ENCODE data around the gene PCDH8. TPM values are rescaled to one million over a fixed set of nuclear protein-coding genes. Genes with fewer than 3 reads are reported as not detected.

PCDH8 gene, protein sequence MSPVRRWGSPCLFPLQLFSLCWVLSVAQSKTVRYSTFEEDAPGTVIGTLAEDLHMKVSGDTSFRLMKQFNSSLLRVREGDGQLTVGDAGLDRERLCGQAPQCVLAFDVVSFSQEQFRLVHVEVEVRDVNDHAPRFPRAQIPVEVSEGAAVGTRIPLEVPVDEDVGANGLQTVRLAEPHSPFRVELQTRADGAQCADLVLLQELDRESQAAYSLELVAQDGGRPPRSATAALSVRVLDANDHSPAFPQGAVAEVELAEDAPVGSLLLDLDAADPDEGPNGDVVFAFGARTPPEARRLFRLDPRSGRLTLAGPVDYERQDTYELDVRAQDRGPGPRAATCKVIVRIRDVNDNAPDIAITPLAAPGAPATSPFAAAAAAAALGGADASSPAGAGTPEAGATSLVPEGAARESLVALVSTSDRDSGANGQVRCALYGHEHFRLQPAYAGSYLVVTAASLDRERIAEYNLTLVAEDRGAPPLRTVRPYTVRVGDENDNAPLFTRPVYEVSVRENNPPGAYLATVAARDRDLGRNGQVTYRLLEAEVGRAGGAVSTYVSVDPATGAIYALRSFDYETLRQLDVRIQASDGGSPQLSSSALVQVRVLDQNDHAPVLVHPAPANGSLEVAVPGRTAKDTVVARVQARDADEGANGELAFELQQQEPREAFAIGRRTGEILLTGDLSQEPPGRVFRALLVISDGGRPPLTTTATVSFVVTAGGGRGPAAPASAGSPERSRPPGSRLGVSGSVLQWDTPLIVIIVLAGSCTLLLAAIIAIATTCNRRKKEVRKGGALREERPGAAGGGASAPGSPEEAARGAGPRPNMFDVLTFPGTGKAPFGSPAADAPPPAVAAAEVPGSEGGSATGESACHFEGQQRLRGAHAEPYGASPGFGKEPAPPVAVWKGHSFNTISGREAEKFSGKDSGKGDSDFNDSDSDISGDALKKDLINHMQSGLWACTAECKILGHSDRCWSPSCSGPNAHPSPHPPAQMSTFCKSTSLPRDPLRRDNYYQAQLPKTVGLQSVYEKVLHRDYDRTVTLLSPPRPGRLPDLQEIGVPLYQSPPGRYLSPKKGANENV
- not detected for polyA plus RNA-seq (2013, experiment 1 of 2; ENCODE audit: insufficient read length)
- not detected for polyA plus RNA-seq (2013, experiment 2 of 2; ENCODE audit: insufficient read length)

DNA sequence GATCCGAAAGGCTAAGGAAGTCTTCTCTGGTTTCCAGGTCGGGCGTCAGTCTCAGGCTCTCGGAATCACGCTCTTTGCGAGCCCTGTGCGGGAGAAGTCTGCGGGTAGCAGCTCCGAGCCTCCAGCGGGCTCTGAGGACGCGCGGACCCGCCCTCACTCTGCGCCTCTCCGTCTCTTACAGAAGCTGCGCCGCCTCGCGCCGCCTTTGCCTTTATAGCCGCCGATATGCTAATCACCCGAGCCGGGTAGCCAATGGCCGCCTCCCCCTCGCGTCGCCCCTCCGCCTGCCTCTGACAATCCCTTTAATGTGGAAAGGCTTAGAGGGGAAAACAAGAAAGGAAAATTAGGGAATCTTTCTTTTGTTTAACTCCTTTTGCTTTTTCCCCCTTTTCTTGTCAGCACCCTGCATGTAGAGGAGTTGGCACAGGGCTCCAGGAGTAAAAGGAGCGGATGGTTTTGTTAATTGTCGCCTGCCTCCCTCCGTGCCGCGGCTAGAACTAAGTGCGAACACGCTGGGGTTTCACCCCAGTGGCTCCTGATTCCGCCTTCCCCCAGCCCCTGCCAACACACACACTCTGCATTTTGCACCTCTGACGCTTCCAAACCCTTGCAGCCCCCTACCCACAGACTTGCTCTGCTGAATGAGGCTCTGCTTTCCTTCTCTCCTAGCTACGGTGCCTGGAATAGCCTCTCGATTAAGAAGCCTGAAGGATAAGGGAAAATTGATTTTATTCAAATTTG, at the start of gene PCDH8:
Gene PCDH8, minus strand, starts transcription at position 186 of the 741 bp plus-strand sequence. CDS start 204 bp downstream, outside the sequence.
- no peak for DNase-seq

DNA sequence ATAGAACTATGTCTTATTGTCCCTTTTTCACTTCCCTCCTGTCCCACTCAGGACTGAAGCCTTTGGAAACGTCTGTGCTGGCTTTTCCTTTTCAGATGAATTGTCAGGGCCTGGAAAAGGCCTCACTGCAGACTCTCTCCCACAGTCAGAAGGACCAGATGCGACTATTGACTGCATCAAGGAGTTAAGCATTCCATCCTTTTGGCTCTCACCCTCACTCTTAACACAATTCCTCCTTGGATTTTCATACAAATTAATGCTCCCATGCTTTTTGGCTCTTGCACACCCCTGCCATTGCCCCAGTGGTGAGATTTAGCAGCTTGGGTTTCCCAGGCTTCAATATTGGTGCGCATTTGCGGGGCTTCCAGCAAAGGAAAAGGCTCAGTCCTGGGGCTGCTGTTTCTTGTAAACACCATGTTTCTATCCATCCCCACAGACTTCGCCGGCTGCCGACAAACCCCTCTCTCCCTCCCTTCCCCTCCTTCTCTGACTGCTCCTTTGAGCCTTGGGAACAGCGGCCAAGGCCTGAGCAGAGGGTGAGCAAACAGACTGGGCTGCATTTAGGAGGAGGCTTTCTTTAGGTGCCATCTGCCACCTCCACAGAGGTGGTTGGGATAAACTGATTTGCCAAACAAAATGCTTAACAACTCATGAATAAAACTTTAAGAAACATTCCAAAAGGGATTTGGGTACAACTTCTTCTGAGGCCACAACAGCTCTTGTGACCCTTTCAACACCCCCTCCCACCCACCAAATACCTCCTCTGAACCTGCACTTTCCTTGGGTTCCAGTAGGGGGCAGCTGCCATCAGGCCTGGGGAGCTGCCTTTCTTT, 48.6 kb upstream of the PCDH8 start:
- no peak for DNase-seq

DNA sequence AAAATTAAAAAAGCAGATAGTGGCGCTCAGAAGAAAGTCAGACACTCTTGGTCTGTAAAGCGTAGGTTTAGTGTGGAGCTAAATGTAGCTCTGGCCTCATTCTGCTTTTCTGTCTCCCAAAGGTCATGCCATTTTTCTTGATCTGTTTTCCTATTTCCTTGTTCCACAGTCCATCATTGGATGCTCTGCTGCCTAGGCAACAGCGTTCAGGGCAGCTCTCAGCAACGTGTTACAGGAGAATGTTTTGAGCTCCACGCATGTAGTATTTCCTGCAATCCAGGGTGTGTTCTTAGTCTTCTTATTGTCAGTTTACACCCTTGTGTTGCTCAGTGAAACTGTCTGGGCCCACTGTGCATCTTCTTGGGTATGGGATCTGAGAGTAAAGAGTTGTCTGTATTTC, 46.0 kb upstream of the PCDH8 start:
- DNase-seq = no peak

DNA sequence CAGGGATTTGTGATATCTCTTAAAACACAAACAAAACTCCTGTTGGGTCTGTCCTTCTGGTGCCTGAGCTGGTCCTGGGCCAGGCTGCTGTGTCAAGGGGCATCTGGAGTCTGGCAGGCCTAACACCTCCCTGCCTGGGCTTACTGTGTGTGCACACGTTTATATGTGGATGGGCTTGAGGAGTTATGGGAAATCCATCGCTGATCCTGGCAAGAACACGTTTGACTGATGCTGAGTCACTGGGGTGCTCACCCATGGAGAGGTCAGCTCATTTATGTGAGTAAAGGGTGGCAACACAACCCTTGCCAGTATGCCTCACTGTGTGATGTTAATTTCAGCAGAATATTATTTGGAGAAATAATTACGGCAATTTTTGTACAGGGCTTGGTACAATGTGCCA, 44.5 kb upstream of the PCDH8 start:
- DNase-seq = no peak

DNA sequence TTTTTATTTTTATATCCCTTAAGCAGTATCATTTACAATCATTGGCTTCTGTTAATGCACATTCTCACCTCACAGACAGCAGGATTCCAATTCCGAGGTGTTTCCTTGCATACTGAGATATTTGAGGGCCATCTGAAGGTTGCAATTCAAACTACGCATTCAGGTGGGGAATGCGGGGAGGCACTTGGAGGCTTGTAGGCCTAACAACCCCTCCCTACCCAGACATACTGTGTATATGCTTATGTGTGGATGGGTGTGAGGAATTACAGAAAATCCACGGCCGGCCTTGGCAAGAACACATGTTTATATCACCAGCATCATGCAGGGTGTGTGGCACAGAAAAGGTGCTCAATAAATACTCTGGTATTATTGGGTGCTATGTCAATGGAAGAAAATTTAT, 43.3 kb upstream of the PCDH8 start:
- DNase-seq = no peak

DNA sequence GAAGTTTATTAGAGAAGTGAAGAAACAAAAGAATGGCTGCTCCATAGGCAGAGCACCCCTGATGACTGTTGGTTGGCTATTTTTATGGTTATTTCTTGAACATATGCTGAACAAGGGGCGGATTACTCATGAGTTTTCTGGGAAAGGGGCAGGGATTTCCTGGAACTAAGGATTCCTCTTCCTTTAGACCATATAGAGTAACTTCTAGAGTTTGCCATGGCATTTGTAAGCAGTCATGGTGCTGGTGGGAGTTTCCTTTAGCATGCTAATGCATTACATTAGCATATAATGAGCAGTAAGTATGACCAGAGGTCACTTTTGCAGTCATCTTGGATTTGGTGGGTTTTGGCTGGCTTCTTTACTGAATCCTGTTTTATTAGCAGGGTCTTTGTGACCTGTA, 38.7 kb upstream of the PCDH8 start:
- no peak for DNase-seq

DNA sequence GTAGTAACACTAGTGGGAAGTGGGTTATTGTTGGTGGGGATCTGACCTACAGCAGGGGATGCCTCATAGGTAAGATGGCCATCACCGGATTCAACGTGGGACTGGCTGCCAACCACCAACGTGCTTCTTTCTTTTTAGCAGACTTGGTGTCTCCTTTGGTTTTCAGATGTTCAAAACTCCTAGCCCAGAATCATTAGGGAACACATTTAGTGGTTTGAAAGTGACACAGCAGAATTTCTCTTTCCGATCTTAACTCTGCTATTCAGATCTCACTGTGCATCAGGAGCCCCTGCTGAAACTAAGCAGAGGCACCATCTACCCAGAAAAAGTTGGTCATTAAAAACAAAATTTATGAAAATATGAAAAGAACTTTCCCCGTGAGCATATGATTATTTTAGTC, 36.7 kb upstream of the PCDH8 start:
- no peak for DNase-seq

DNA sequence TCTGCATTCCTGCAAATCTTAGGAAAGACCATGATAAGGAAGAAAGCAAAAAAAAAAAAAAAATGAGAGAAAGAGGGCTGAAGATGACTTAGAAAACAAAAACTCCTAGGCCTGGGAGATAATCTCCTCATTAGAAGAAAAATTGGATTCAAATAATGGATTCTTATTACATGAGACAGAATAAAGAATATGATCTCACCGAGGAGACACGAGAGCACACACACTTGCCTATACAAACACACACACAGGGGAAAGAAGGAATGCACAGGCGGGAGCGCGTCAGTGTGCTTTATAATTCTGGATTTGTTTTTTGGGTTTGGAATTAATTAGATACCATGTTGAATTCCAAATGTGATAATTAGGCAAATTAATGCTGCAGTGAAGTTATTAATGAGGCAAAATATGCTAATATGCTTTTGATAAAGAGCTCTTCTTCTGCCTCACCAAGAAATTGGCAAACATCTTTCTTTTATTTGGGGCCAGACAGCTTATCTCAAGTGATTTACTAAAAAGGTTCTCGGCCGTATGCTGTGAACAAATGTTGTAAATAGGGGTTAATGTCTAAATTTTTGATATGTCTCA, 36.1 kb upstream of the PCDH8 start:
- DNase-seq = no peak

DNA sequence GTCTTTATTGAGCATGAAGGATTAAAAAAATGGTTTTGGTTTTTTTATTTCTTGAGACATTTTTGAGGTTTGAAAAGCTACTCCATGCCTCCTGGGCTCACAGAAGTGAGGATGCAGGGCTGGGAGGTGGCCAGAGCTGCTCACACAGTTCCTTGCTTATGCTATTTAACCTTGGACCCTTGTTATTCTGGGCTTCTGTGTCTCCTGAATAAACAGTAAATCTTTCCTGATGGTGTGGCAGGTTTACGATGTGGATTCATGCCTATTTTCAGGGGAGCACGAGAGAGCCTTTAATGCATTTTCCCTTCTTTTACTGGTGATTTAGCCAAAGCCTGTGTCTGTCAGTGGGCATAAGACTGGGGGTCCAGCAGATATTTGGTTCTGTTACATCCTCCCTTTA, 34.3 kb upstream of the PCDH8 start:
- no peak for DNase-seq

DNA sequence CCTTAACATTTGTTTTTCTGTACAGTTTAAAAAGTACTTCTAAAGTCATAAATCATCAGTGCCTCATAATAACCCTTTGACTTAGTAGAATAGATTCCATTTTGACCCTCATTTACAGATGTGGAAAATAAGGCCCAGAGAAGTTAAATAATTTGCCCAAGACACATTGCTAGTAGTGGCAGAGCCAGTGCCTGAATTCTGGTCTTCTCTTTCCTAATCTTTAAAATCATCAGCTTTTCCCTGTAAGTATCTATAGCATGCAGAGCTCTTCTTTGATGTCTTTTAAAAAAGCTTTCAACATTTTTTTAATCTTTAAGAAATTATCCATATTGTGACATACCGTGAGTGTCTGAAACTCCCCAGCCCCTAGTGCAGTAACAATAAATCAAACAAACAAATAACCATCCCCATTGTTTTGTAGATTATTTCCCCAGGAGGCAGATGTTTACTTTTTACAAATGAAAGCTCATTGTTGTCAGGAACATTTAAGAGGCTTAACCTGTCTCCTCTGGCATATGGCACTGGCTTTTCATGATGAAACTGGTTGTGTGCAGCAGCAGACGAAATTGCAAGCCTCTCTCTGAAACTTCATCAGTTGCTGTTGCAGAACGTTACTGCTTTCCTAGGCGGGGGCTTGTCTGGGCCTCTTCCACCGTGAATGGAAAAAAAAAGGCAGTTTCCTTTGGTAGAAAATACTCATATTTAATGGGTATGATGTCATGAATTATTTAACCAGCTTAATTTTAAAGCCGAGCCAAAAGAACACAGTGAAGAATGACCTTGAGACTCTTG, 31.7 kb upstream of the PCDH8 start:
- no peak for DNase-seq

DNA sequence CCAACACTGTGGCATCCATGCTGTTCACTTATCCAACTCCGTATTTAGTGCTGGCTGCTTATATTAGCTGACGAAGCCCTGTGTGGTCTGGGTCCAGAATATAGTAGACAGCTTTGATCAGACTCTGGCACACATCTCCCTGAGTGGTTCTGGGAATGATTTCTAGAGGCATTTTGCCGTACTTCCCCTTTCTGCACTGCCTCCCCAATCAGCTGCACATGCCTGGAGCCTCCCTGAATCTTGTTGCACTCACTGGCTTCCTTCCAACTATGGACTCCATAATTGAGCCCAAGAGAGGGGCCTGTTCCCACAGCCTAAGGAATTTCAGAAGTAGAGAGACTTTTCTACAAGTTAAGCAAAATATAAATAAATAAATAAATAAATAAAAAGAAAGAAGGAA, 30.4 kb upstream of the PCDH8 start:
- no peak for DNase-seq

DNA sequence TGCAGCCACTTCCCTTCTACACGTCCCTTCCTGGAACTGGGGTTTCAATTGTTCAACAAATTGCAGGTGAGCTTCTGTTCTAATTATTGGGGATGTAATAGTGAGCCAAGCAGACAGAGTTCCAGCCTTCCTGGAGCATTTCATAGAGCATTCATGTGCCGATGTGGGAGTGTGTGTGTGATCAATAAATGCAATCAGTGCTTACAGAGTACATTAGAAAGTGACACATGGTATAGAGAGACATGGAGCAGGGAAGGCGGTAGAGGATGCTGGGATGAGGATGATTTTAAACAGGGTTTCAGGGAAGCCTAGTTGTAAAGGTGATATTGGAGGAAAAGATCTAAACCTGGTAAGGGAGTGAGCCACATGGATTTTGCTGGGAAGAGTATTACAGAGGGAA, 21.7 kb upstream of the PCDH8 start:
- no peak for DNase-seq

DNA sequence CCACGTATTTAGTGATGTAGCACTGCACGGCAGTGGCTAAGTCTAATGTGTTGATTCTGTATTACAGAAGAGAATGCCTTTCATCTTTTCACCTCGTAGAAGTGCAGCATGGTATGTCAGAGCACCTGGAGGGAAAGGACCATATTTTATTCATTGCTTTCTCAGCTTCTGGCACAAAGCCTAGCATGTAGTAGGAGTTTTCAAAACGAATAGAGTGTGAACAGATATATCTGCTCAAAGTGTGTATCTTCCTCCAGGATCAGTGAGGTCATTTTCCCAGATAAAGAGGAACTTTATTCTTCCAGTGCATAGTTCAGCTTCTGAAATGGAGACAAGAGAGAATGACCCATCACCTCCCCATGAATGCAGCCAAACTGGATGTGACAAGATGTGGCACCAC, 21.2 kb upstream of the PCDH8 start:
- no peak for DNase-seq

DNA sequence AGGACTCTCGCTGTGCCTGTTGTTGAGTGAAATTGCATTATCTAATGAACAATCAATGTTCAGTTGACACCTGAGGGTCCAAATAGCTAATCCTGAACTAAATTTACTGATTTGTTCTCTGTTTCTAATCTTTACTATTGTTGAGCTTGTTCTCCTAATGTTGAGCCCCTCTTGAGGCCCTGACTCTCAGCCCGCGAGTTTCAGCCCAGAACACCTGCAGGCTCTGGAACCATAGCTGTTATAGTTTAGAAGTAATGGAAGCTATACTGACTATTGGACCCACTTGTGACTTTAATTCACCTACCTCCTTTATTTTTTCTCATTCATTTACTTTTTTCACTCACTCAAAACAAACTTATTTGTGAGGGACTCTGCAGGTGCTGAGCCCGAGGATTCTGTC, 20.6 kb upstream of the PCDH8 start:
- no peak for DNase-seq

DNA sequence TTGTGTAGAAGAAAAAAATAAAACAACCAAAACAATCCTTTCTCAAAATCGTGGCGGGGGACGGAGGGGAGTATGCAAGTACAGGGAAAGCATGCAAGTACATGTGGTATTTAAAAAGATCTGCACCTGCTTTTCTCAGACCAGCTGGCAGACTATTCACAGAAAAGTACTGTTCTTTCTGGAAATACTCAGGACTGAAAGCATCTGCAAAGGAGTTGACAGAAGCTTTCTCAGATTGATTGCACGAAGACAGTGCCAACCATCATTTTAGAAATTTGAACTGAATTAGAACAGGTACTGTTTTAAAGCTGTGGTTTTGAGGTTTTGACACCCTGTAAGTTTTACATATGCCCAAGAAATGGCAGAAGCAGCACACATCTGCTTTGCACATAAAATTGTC, 19.8 kb upstream of the PCDH8 start:
- no peak for DNase-seq

DNA sequence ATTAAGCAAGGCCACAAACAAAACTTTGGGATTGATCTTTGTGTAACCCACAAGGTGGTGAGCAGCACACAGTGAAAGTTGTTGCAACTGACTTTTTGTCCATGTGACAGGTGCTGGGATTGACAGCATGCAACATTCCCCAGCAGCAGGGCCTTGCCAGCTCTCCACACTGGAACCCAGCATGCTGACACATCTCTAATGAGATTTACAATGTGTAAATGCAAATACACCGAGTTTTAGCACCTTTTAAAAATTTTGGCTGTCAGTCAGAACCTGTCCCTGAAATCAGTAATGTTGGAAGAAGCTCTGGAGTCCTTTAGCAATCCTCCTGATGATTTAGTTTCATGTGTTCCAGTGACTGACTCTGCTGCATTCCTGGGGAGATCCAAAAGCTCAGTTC, 16.5 kb upstream of the PCDH8 start:
- DNase-seq = no peak

DNA sequence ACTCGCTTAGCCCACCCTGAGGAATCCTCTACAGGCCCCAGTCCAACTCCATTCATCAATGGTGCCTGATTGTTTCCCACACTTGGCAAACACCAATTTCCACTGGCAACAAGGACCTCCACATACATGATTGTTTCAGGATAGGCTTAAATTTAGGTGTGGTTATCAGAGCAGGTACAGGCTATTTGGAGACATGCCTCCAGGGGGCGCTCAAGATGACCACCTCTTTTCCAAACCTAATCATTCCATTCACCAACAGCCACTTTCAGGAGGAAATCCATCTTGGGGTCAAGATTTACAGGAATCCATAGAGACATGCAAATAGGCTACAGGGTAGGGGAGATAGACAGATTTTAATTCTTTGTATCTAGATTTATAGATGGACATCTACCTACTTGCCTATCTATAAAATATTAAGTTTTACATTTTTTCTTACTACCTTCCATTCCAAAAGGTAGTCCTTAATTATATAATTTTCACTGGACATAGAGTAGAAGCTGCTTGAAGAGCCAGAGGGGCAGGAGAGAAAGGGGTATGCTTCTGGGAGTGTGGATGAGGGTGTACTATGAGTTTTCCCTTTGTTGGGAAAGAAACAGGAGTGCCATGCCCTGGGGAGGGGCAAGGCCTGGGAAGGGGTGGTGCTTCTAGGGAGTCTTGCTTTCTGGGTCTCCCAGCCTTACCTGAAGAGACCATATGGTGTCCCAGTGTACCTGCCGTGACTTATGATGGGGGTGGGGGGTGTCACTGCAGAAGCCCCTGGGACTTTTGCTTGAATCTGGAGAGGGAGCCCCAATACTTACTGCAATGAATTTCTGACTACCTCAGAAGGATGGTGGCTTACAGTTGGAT, 14.1 kb upstream of the PCDH8 start:
- peak; percentile 2 for DNase-seq

DNA sequence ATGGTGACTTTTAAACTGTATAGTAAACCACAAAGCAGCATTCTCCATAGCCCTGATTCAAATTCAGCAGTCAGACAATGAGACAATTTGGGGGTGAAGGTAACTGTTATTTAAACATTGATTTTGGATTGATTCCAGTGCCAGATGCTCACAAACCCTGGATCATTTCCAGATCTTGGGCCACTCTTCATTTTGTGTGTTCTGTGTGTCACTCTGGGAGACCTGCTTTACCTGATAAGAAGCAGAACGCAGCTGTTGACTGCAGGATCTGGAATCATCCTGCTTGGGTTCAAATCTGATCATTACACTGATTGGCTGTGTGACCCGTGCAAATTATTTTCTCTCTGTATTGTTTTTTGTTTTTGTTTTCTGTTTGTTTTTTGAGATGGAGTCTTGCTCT, 4.0 kb upstream of the PCDH8 start:
- DNase-seq = no peak

All from fibroblast of skin of abdomen (primary cell).